GM18505 (cell line): Measurements from ENCODE around the gene TSPAN32.

ENCODE experiments used
- ATAC-seq: cut with Tn5 transposase; IDR thresholded peaks from one replicate; pipeline ENCODE4 v1.9.1; 2021; ENCODE audit not compliant: unreplicated experiment
- POLR2A ChIP-seq: IDR thresholded peaks from 4 replicates; pipeline ENCODE4 v1.6.1; 2011; ENCODE audit warnings: borderline replicate concordance; ENCODE audit not compliant: insufficient read depth, insufficient read length; ENCODE audit errors: extremely low read depth

TSPAN32 gene

GRCh38 chr11:2307501-2308331 lies 5.9 kb downstream of the TSPAN32 start:
- ATAC-seq = no peak
- no peak for TF ChIP-seq POLR2A

- TF ChIP-seq POLR2A = no peak
- ATAC-seq = no peak
Measured at GRCh38 chr11:2308713-2309112, 6.9 kb downstream of the TSPAN32 start.

GRCh38 chr11:2309251-2310072 lies 7.6 kb downstream of the TSPAN32 start:
- TF ChIP-seq POLR2A = no peak
- ATAC-seq = no peak

GRCh38 chr11:2310073-2310785 lies 8.4 kb downstream of the TSPAN32 start:
- TF ChIP-seq POLR2A = no peak
- no peak for ATAC-seq

- no peak for TF ChIP-seq POLR2A
Measured at GRCh38 chr11:2310786-2311352, 9.1 kb downstream of the TSPAN32 start.

GRCh38 chr11:2311353-2312133 lies 9.7 kb downstream of the TSPAN32 start:
- ATAC-seq = no peak
- no peak for TF ChIP-seq POLR2A

More at GRCh38 chr11:2310786-2311352, 9.1 kb downstream of the TSPAN32 start:
- no peak for ATAC-seq

- no peak for ATAC-seq
- TF ChIP-seq POLR2A = no peak
Measured at GRCh38 chr11:2312232-2313042, 10.6 kb downstream of the TSPAN32 start.

- ATAC-seq = no peak
- TF ChIP-seq POLR2A = no peak
Measured at GRCh38 chr11:2313051-2313951, 11.5 kb downstream of the TSPAN32 start.

GRCh38 chr11:2314136-2314524 lies 12.3 kb downstream of the TSPAN32 start:
- TF ChIP-seq POLR2A = no peak
- ATAC-seq = no peak

GRCh38 chr11:2314525-2315394 lies 12.9 kb downstream of the TSPAN32 start:
- ATAC-seq = no peak
- TF ChIP-seq POLR2A = no peak
